Chondrocyte (in vitro differentiated cells): Measurements from ENCODE around the gene SSRP1. TPM values are rescaled to one million over a fixed set of nuclear protein-coding genes. Genes with fewer than 3 reads are reported as not detected.
A peak's percentile ranks its signal among the peaks of the same experiment; 100 is the strongest.

Experiments used
- DNase-seq: peaks from one replicate; pipeline ENCODE4 v3.0.0; 2021; ENCODE audit warnings: mixed read lengths, low spot score
- H3K27ac Mint-ChIP-seq: one replicate; pipeline ENCODE4 v1.8.0; 2021; ENCODE audit warnings: mild to moderate bottlenecking, moderate library complexity, mixed read lengths; ENCODE audit not compliant: unreplicated experiment
- H3K27me3 Mint-ChIP-seq: 2 replicates; pipeline ENCODE4 v1.8.0; 2021; ENCODE audit warnings: low read depth, mixed read lengths
- H3K36me3 Mint-ChIP-seq: 2 replicates; pipeline ENCODE4 v1.8.0; 2021; ENCODE audit warnings: low read depth, mixed read lengths
- H3K4me1 Mint-ChIP-seq: 2 replicates; pipeline ENCODE4 v1.8.0; 2021; ENCODE audit warnings: low read depth, mild to moderate bottlenecking, mixed read lengths
- H3K4me3 Mint-ChIP-seq: one replicate; pipeline ENCODE4 v1.8.0; 2021; ENCODE audit warnings: mild to moderate bottlenecking, moderate library complexity, mixed read lengths; ENCODE audit not compliant: unreplicated experiment
- H3K9me3 Mint-ChIP-seq: 2 replicates; pipeline ENCODE4 v1.8.0; 2021; ENCODE audit warnings: low read depth, mixed read lengths
- CTCF ChIP-seq: fragments of 200-600 bp; sonication (generic); IDR thresholded peaks from 2 replicates; pipeline ENCODE4 v1.5.0; 2021; ENCODE audit warnings: antibody characterized with exemption, mild to moderate bottlenecking, moderate library complexity
- total RNA-seq: library from RNA; stranded (reverse); gene quantifications from 3 replicates; pipeline ENCODE4 v1.2.1, GENCODE V29; 2021

SSRP1 gene
- total RNA-seq, 1 donor from 2014 or later = 58.8 TPM

DNA sequence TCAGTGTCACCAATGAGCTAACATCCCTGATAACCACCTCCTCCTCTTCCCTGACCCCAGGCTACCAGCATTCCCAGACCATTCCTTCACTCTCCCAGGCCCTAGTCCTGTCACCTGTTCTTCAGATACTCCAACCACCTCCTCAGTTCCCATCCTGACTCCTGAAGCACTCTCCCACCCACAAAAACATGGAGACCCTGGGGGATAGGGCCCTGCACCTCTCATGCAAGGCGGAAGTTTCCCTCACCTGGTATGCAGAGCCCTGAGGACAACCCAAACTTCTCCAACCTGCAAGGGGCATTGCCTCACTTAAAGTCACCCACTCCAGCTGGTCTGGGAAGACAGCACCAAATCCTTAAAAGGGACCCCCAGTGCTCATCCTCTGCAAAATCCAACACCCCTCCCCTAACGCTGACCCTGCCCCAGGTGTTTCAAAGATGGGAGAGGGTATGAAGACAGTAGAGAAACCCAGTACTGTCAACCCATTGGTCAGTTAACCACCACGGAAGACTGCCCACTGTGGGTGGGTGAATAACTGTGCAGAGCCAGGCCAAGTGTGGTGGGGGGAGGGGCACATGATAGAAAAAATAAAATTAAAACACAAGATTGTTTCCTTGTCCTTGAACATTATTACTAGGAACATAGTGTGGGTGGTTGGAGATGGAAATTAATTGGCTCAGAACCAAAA is 12.4 kb downstream of the SSRP1 start:
- TF ChIP-seq CTCF = peak; percentile 48
- peaks cover 58% of the 10 kb centered on the region for H3K4me1 Mint-ChIP-seq
- H3K27me3 Mint-ChIP-seq = no peaks in the 10 kb centered on the region
- peak overlapping the region; percentile 87 for H3K4me3 Mint-ChIP-seq
- no peaks in the 10 kb centered on the region for H3K9me3 Mint-ChIP-seq
- peak overlapping the region; percentile 99 for H3K27ac Mint-ChIP-seq
- peaks cover 32% of the 10 kb centered on the region for H3K36me3 Mint-ChIP-seq
- DNase-seq = no peak

GRCh38 chr11:57322256-57323166 is 13.2 kb downstream of the SSRP1 start:
- Mint-ChIP-seq H3K27me3 (no peaks in the 10 kb centered on the region), H3K36me3 (peaks cover 32% of the 10 kb centered on the region), H3K4me1 (peaks cover 66% of the 10 kb centered on the region), H3K27ac (peak overlapping the region; percentile 99), H3K4me3 (peak overlapping the region; percentile 87), H3K9me3 (no peaks in the 10 kb centered on the region)
- peak; percentile 39 for TF ChIP-seq CTCF
- no peak for DNase-seq

- DNase-seq = no peak
- H3K4me3 Mint-ChIP-seq = peak overlapping the region; percentile 87
Observed at GRCh38 chr11:57321388-57322255, 14.1 kb downstream of the SSRP1 start.

DNA sequence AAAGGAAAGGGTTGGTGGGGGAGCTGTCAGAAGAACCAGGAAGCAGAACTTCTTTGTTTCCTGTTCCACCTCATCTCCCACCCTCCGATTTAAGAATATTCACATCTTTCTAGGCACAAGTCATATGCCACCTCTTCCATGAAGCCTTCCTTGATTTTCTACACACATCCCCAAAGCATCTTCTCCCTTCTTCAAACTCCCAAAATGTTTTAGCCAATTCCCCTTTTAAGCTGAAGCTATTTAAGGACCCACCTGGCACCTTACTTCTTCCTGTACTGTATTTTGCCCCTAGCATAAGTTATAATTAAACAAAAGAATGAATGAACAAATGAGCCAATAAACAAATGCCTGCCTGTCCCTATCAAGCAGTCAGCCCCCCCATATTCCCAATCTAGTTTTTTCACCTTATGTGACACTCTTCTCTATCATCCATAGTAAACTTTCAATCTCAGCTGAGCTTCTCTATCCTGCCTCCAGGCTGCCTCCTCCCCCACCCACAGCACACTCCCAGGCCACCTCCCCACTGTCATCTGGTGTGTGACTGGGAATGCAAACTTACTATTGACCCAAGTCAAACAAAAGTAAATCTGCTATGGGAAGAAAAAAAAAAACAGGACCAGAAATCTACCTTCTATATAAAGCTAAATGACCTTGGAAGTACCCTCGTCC is 14.8 kb downstream of the SSRP1 start:
- Mint-ChIP-seq H3K4me1 (peaks cover 57% of the 10 kb centered on the region), H3K4me3 (peak overlapping the region; percentile 87), H3K27me3 (no peaks in the 10 kb centered on the region), H3K9me3 (no peaks in the 10 kb centered on the region), H3K27ac (peak overlapping the region; percentile 99), H3K36me3 (peaks cover 19% of the 10 kb centered on the region)
- no peak for DNase-seq
- TF ChIP-seq CTCF = no peak

More at GRCh38 chr11:57321388-57322255, 14.1 kb downstream of the SSRP1 start:
- peak overlapping the region; percentile 99 for H3K27ac Mint-ChIP-seq
- H3K9me3 Mint-ChIP-seq = no peaks in the 10 kb centered on the region
- no peak for TF ChIP-seq CTCF
- H3K36me3 Mint-ChIP-seq = peaks cover 25% of the 10 kb centered on the region
- no peaks in the 10 kb centered on the region for H3K27me3 Mint-ChIP-seq
- H3K4me1 Mint-ChIP-seq = peaks cover 65% of the 10 kb centered on the region
